Activated CD8-positive, alpha-beta memory T cell treated with anti-CD3 and anti-CD28 coated beads for 1 hour (primary cell): ENCODE results near the gene ETV6.
"Not testable (repeated sequence)": the region's sequence is repeated elsewhere in the genome, so short reads cannot be mapped to it uniquely, and the experiment has no call there.

Source experiments
- DNase-seq, 2 donors: peaks; one replicate each; pipeline ENCODE4 v3.0.0-alpha.2; 2020; ENCODE audit warnings: low read depth in 1 of 2; ENCODE audit errors: extremely low read depth in 1 of 2

Gene ETV6

GRCh38 chr12:11666131-11667050 is 16.9 kb downstream of the ETV6 start:
- no peak for DNase-seq

- DNase-seq, result no peak
Measured at GRCh38 chr12:11667171-11667570, 17.7 kb downstream of the ETV6 start.

DNA sequence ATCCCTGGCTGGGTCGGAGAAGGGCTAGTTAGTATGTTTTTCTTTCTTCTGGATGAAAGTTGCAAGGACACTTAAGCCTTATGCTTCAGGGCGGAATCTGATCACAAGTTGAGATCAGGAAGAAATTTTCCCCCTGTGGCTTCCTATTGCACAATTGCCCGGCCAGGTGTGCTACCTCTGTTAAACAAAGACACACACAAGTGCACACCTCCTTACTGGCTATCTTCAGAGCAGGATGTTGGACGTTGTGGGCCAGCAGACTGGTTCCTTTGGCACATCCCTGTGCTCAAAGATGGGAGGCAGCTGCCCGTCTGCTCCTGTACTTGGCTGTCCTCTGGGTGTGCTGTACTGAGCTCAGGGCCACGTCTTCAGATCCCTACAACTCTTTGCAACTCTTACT is 19.1 kb downstream of the ETV6 start:
- DNase-seq, result no peak

DNA sequence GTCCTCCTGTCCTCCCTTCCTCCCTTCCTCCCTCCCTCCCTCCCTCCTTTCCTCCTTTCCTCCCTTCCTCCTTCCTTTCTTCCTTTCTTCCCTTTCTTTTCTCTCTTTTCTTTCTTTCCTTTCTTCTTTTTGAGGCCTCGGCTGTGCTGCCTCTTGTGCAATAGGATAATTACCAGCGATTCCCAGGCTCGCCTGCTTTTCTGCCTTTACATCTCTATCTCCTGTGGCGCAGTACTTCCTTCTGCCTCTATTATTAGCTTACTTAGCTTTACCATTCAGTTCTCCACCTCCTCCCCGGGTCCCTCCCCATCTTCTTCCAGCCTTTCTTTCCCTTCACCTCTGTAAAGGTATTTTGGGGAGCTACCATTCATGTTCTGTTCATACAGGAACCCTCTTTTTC is 19.9 kb downstream of the ETV6 start:
- no peak for DNase-seq

GRCh38 chr12:11672256-11673191 is 23.1 kb downstream of the ETV6 start:
- DNase-seq, result no peak

- no peak for DNase-seq
Measured at GRCh38 chr12:11673666-11674461, 24.4 kb downstream of the ETV6 start.

DNA sequence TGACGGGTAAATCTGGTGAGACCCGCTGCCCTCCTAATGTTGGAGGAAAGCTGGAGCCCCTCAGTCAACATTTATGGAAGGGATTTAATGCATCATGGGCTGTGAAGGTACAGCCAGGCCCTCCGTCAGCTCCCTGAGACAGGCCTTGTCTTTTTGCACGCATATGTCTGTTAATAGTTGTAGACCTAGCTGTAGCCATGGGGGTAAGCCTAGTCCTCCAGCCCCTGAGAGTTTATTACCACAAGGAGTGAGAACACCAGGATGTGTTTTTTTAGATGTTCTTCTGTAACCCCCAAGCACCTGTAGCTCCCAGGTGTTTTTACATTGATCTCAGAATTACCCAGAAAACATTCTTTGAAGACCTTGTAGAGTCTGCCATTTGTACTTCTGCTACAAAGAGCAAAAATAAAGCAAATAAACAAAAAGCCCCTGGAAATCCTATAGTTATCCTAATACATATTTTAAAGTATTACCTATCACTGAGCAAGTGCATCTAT is 25.5 kb downstream of the ETV6 start:
- DNase-seq, result no peak

DNA sequence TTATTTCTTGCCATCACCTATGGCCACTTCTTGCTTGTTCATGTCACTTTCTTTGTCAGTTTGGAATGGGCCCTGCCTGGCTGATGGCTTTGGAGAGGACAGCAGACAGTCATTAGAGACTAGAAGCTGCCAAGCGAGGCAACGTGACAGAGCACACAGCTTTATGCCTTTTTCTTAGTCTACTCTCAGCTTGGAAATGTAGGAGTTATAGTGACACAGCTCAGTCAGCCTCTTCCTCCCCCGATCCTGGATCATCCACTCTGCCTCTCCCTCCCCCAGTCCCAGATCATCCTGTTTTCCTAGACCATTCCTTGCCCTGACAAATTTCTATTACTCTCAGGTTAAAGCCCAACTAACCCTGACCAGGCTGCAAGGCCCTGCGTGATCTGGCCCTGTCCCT is 26.6 kb downstream of the ETV6 start:
- DNase-seq, result no peak

DNA sequence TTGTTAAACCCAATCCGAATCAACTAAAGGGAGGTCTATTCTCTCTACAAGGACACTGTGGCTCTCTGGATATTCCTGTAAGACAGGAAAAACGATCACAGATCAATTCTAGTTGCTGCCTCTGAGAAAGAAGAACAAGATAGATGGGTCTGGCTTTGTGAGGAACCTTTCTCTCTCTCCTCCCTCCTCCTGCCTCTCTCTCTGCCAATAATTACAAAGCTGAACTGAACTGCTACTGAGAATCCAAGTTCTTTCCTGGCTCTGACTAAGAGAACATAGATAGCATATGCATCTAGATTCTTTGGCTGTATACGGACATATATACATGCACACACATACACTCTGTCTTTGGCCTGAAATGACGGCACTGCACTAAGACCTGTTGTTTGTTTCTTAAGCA is 27.6 kb downstream of the ETV6 start:
- DNase-seq, result no peak

DNA sequence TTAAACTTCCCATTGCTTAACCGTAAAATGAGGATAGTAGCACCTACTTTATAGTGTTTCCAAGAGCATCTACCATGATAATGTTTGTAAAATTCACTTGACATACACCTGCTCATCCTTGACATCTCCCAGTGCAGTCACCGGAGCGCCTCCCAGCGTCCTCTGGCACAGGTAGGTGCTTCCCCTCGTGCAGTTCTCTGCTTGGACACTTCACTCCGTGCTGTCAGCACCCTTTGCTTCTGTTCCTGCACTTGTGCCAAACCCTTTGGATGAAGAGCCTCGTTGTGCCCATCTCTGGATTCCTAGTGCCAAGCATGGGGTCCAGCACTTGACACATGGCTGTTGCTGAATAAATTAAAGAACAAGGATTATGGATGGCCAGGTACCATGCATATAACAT is 28.3 kb downstream of the ETV6 start:
- no peak for DNase-seq

DNA sequence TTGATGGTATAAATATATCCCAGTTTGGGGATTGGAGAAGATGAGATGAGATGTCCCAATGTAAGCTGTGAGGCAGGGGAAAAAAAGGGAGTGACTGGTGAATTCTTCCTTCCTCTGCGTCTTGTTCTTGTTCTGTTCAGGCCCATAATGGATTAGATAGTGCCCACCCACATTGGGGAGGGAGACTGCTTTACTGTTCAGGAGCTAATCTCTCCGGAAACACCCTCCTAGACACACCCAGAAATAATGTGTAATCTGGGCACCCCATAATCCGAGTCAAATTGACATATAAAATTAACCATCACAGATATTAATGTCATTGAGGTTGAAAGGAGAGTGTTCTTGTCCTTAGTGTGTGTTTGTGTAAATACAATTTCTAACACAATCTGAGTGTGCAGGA is 29.3 kb downstream of the ETV6 start:
- DNase-seq, result no peak

GRCh38 chr12:11681207-11681606 is 31.7 kb downstream of the ETV6 start:
- no peak for DNase-seq

GRCh38 chr12:11681695-11682094 is 32.2 kb downstream of the ETV6 start:
- DNase-seq, result not testable (repeated sequence)

DNA sequence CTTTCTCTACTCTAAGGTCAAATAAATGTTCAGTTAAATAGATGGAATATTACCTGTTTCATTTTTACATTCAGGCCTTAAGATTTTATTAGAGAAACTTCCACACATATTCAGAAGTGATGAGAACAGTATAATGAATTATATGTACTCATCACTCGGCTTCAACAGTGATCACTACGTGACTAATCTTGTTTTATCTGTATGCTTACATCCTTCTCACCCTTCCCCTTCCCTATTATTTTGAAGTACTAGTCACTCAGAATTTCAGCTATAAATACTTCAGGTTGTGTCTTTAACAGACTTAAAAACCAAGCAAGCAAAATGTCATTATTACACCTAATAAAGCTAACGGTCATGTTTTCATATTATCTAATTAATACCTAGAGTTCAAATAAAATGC is 34.9 kb downstream of the ETV6 start:
- no peak for DNase-seq

DNA sequence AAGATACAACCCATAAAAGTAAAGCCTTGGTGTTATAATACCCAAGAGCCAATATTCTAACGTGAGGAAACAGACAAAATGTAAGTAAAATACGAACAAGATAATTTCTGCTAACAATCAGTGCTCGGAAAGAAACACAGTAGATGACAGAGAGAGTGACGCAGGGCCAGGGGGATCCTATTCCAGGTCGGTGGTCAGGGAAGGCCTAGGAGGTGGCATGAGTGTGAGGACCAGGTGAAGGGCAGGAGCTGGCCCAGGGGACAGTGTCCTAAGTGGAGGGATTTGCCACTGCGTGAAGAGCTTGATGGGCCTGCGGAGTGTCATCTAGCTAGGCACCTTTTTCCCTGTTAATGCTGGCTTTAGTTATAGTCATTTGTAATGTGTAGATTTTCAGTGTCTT is 35.3 kb downstream of the ETV6 start:
- DNase-seq, result no peak

DNA sequence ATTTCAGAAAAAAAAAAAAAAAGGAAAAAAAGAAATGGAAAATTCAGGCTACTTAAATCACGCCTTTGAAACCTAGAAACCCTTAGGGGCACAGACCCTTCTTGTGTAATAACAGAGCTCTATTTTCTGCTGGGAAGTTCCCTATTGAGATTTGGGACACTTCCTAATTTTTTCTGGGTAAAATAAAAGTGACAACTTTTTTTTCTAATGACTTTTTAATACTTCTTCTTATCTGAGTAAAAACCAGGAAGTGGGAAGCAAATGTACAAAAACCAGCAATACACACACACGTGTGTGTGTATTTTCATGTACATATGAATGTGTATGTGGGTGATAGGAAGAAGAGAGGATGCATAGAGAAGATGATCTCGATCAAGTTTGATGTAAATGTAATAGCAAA is 35.8 kb downstream of the ETV6 start:
- no peak for DNase-seq

DNA sequence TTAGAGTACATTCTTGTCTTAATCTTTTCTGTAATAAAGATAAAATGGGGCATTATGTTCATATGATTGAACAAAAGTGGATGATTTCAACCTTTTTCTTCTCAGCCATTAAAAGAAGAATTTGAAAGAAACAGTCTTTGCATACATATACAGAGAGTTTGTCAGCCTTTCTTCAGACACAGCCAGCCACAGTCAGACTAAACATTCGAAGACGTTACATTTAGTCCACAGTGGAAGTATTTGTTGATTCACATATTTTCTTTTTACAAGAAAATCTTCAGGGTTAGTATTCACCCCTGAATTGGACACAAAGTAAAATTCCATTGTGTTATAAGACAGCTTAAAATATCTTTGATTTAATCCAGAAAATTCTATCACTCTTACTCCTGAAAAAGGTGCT is 36.2 kb downstream of the ETV6 start:
- no peak for DNase-seq

DNA sequence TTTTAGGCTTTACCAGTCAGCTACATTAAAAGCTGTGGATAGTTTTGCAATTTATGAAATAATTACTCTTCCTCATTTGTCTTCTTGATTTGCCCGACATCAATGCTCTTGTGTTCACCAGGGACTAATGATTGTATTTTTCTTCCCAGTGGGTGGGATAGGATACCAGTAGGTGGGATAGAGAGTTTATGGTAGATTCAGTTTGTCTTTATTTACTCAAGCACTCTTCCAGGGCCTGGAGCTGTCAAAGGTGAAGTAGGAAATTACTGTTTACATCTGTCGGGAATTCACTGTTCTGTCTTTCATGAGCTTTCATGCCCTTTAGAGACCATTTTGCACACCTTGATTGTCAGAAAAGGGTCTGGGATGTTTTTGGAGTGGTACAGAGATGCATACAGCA is 36.6 kb downstream of the ETV6 start:
- DNase-seq, result no peak

GRCh38 chr12:11687528-11687927 is 38.1 kb downstream of the ETV6 start:
- DNase-seq, result no peak

DNA sequence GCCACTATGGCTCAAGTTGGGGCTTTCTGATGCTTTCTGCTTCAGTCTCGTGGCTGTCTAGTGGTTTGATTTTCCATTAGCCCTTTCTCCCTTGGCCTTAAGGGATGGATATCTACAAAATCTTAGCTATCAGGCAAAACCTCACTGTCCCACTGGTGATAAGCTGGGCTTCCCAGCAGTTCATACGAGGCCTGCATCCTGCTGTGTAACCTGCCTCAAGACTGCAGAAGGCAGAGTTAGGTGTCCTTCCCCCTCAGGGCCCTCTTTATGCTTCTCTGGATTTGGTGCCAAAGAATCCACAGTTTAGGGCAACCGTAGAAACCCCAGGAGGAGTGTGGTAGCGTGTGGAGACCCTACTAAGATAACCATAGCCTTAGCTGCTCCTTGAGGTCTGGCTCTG is 38.9 kb downstream of the ETV6 start:
- no peak for DNase-seq

DNA sequence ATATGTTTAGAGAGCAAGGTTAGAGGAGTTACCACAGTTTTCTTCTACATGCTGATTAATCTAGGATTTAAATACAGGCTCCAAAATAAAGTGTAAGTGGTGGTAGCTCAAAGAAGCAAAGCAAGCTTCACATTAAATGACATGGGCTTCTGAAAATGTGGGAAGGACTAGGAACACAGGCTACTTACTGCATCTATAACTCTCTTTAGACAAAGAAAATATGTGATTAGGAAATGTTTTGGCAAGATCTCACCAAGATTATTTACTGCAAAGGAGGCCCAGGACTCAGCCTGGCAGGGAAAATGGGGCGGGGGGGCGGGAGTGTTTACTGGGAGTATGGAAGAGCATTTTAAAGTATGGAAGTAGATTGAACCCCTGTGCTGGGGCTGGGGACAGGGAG is 39.4 kb downstream of the ETV6 start:
- DNase-seq, result no peak
